Epithelial cell of prostate (primary cell): ENCODE measurements around the gene MPZL2.

Experiments
- DNase-seq: peaks from one replicate; pipeline ENCODE4 v3.0.0-alpha.2; 2011; ENCODE audit warnings: low read depth, low spot score
- H3K27ac ChIP-seq: fragments of 450-650 bp; 2 replicates; pipeline ENCODE4 v1.5.1; 2017; ENCODE audit warnings: mild to moderate bottlenecking

The MPZL2 gene

GRCh38 chr11:118224511-118225188, 39.4 kb downstream of the MPZL2 start, which contains the start of gene JAML:
TSS of gene JAML (minus strand) at chr11:118225011. CDS start at chr11:118214866, 10,145 bp downstream.
- H3K27ac ChIP-seq = no peak within 1 kb of the TSS
- no peak for DNase-seq

GRCh38 chr11:118223992-118224391, 40.1 kb downstream of the MPZL2 start:
- H3K27ac ChIP-seq = no peak overlapping the region
- DNase-seq = no peak

GRCh38 chr11:118223570-118223969, 40.5 kb downstream of the MPZL2 start:
- DNase-seq = no peak
- no peak overlapping the region for H3K27ac ChIP-seq

- DNase-seq = no peak
- no peak overlapping the region for H3K27ac ChIP-seq
Observed at GRCh38 chr11:118222437-118222836, 41.7 kb downstream of the MPZL2 start.

GRCh38 chr11:118221419-118221818, 42.7 kb downstream of the MPZL2 start:
- DNase-seq = no peak

GRCh38 chr11:118219732-118220131, 44.4 kb downstream of the MPZL2 start:
- H3K27ac ChIP-seq = no peak overlapping the region
- no peak for DNase-seq

More at GRCh38 chr11:118221419-118221818, 42.7 kb downstream of the MPZL2 start:
- no peak overlapping the region for H3K27ac ChIP-seq

- no peak for DNase-seq
- no peak overlapping the region for H3K27ac ChIP-seq
Observed at GRCh38 chr11:118219244-118219643, 44.9 kb downstream of the MPZL2 start.

GRCh38 chr11:118217575-118217974, 46.5 kb downstream of the MPZL2 start:
- H3K27ac ChIP-seq = no peak overlapping the region
- no peak for DNase-seq

- DNase-seq = no peak
- H3K27ac ChIP-seq = no peak overlapping the region
Observed at GRCh38 chr11:118216621-118217481, 47.2 kb downstream of the MPZL2 start.

- DNase-seq = no peak
- no peak overlapping the region for H3K27ac ChIP-seq
Observed at GRCh38 chr11:118215765-118216164, 48.3 kb downstream of the MPZL2 start.

- DNase-seq = no peak
- no peak overlapping the region for H3K27ac ChIP-seq
Observed at GRCh38 chr11:118215262-118215661, 48.8 kb downstream of the MPZL2 start.

GRCh38 chr11:118214210-118214914, 49.7 kb downstream of the MPZL2 start:
- no peak for DNase-seq
- no peak overlapping the region for H3K27ac ChIP-seq

GRCh38 chr11:118213781-118214180, 50.3 kb downstream of the MPZL2 start:
- no peak for DNase-seq
- no peak overlapping the region for H3K27ac ChIP-seq

- no peak overlapping the region for H3K27ac ChIP-seq
- DNase-seq = no peak
Observed at GRCh38 chr11:118213201-118213600, 50.9 kb downstream of the MPZL2 start.

GRCh38 chr11:118212781-118213191, 51.3 kb downstream of the MPZL2 start:
- no peak for DNase-seq
- no peak overlapping the region for H3K27ac ChIP-seq

- no peak overlapping the region for H3K27ac ChIP-seq
- DNase-seq = no peak
Observed at GRCh38 chr11:118212131-118212725, 51.9 kb downstream of the MPZL2 start.

- no peak overlapping the region for H3K27ac ChIP-seq
- DNase-seq = no peak
Observed at GRCh38 chr11:118211006-118211405, 53.1 kb downstream of the MPZL2 start.

- DNase-seq = no peak
- H3K27ac ChIP-seq = no peak overlapping the region
Observed at GRCh38 chr11:118210323-118210722, 53.8 kb downstream of the MPZL2 start.

GRCh38 chr11:118209033-118209432, 55.1 kb downstream of the MPZL2 start:
- DNase-seq = no peak
- H3K27ac ChIP-seq = no peak overlapping the region

GRCh38 chr11:118207079-118207478, 57.0 kb downstream of the MPZL2 start:
- H3K27ac ChIP-seq = no peak overlapping the region
- no peak for DNase-seq
